GM13977 (cell line): ENCODE measurements around the gene PIP5KL1.
A peak's percentile ranks its signal among the peaks of the same experiment; 100 is the strongest.

ENCODE experiments used
- DNase-seq: peaks from one replicate; pipeline ENCODE4 v3.0.0; 2012; ENCODE audit warnings: low spot score
- in situ Hi-C: fragments of 300-500 bp; cut with MboI; formaldehyde crosslinking; loops from one replicate; pipeline ENCODE4 v1.12.0; 2022; ENCODE audit warnings: low sequenced_read_pairs, low pct_unique_long_range_greater_than_20kb, mixed read lengths, inconsistent platforms; ENCODE audit not compliant: unreplicated experiment
- TF ChIP-seq, protein P1 (sequence below): IDR thresholded peaks from 2 replicates; pipeline ENCODE4 v1.5.1; 2012; ENCODE audit warnings: mild to moderate bottlenecking, control low read depth; ENCODE audit not compliant: insufficient read depth; ENCODE audit errors: extremely low read depth, missing control alignments

The PIP5KL1 gene, protein sequence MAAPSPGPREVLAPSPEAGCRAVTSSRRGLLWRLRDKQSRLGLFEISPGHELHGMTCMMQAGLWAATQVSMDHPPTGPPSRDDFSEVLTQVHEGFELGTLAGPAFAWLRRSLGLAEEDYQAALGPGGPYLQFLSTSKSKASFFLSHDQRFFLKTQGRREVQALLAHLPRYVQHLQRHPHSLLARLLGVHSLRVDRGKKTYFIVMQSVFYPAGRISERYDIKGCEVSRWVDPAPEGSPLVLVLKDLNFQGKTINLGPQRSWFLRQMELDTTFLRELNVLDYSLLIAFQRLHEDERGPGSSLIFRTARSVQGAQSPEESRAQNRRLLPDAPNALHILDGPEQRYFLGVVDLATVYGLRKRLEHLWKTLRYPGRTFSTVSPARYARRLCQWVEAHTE

DNA sequence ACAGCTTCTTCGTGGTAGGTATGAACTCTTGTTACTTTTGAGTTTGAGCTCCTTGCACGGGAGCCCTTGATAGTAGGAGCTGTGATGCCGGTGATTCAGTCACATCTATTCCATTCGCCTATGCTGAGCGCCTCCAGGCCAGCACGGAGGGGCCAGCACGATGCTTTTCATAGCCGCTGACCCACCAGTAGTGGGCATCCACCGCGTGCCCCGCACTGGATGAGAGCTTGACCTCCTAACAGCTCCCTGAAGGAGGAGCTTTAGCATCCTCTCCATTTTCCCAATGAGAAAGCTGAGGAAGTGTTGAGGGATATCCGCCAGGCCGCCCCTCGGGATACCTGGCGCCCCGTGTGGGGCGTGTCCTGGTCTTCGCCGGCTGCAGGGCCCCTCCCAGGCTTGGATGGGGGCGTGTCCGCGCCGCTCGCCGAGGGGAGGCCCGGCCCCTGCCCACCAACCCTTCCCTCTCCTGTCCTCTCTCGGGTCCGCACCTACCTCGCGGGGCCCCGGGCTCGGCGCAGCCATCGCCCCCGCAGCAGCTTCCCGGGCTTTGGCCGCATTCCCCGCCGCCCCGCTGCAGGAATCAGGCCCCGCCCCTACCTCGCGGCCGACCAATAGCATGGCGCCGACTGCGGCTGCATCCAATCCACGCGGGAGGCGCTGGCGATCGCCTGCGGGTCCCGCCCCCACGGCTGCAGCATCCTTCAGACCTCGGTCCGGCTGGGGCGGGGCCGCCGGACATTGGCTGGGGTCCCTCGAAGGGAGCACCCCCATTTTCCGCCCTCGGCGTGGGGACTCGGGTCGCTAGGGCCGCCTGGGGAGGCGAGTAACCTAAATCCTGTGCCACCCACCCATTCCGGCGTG, at the start of gene PIP5KL1:
Gene PIP5KL1, minus strand, starts transcription at position 547 of the 861 bp plus-strand sequence. Its CDS starts 25 bp downstream, at position 522.
- in situ Hi-C loops, result no loop called here
- DNase-seq, result peak; percentile 97
- TF ChIP-seq, protein P1, sequence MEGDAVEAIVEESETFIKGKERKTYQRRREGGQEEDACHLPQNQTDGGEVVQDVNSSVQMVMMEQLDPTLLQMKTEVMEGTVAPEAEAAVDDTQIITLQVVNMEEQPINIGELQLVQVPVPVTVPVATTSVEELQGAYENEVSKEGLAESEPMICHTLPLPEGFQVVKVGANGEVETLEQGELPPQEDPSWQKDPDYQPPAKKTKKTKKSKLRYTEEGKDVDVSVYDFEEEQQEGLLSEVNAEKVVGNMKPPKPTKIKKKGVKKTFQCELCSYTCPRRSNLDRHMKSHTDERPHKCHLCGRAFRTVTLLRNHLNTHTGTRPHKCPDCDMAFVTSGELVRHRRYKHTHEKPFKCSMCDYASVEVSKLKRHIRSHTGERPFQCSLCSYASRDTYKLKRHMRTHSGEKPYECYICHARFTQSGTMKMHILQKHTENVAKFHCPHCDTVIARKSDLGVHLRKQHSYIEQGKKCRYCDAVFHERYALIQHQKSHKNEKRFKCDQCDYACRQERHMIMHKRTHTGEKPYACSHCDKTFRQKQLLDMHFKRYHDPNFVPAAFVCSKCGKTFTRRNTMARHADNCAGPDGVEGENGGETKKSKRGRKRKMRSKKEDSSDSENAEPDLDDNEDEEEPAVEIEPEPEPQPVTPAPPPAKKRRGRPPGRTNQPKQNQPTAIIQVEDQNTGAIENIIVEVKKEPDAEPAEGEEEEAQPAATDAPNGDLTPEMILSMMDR, result no peak

DNA sequence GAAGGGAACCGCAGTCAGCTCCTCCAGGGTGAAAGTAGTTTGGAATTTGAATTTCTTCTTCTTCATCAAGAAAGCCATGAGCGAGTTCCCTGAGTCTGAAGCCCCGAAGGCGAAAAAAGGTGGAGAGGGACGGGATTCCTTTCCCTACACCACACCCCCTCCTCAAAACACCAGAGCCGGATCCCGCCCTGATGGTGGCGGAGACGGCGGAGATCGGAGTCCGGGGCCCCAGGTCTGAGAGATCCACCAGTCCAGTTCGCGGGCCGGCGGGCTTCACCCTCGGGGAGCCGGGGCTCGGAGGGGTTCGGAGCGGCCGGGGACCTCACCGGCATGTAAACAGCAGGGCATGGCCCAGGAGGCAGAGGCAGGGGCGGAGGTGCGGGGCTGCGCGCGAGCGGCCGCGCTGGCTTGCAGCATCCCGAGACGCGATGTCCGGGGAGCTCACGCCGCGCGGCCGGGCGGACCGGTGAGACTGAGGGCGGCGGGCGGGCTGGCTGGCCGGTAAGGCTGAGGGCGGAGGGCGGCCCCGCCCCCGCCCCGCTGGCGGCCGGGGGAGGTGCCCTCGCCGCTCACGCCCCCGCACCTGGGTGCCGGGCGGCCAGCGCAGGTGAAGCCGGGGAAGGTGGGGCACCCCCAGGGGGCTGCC, 49.6 kb upstream of the PIP5KL1 start:
- TF ChIP-seq, protein P1, result no peak
- in situ Hi-C loops, result no loop called here
- DNase-seq, result no peak

DNA sequence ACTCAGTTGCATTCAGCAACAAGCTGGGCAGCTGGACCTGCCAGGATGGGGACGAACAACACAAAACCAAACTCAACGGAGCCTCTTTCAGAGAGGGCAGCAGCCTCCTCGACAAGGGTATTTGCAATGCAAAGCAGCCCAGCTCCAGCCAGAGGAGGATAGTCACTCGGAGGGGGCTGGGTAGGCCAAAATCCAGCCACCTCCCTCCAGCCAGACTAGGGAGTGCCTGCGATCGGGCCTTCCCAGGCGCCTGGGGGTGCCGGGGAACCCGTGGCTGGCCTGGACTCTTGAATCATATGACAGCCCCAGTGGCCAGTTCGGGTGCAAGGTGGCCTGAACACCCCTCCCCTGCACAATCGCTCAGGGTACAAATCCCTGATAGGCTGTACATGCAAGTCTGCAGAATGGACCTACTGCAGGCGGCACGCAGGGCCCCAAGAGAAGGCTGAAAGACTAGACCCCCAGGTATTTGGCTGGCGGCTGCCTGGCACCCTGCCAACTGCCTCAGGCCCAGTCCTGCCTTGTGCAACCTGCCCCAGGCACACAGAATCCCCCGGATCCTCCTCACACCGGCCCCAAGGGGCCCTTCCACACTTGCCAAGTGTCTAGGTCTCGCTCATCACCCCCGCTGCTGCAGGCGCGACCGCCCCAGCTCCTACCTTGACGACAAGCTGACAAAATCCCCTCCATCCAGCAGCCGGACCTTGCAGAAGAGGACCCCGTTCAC, 48.9 kb upstream of the PIP5KL1 start:
- TF ChIP-seq, protein P1, result no peak
- in situ Hi-C loops, result no loop called here
- DNase-seq, result peak; percentile 74

DNA sequence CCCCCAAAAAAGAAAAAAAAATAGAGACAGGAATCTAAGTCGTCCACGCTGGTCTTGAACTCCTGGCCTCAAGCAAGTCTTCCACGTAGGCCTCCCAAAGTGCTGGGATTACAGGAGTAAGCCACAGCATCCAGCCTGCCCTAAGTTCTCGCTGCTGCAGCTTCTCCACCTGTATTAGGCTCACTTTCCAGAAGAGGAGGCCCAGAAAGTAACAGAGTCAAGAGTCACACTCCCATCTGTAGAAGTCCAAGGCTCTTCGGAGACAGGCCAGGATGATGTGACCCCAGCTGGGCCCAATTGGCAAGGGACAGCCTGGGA, 48.4 kb upstream of the PIP5KL1 start:
- TF ChIP-seq, protein P1, result no peak
- DNase-seq, result no peak
- in situ Hi-C loops, result no loop called here

DNA sequence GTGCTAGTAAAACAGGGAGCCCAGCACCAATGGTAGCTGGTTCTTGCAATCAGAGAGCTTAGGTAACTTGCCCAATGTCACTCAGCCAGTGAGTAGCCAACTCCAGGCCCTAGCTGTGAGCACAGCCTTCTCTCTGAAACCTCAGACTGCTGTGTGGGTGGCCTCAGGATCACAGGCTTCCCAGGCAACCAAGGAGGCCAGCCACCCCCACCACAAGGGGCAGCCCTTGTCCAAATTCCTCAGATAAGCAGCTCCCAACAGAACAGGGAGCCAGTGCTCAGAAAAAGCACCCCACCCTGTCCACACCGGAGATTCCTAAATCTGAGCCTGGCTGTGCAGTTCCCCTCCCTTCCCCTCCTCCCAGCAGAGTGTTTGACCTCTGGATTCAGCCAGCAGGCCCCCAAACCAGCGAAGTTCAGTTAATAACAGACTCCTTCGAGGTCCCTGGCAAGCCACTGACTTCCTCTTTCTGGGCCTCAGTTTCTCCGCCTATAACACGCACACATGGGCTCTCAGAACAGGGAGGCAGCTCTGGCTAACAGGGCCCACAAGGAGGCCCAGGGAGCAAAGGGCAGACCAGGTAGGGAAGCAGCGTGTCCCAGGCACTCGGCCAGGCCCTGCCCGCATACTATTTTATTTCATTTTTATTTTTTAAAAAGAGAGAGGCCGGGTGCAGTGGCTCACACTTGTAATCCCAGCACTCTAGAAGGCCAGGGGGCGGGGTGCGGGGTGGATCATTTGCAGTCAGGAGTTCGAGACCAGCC, 47.5 kb upstream of the PIP5KL1 start:
- in situ Hi-C loops, result no loop called here
- TF ChIP-seq, protein P1, result no peak
- no peak for DNase-seq
